ENCODE data around the gene TGM2.

DNA sequence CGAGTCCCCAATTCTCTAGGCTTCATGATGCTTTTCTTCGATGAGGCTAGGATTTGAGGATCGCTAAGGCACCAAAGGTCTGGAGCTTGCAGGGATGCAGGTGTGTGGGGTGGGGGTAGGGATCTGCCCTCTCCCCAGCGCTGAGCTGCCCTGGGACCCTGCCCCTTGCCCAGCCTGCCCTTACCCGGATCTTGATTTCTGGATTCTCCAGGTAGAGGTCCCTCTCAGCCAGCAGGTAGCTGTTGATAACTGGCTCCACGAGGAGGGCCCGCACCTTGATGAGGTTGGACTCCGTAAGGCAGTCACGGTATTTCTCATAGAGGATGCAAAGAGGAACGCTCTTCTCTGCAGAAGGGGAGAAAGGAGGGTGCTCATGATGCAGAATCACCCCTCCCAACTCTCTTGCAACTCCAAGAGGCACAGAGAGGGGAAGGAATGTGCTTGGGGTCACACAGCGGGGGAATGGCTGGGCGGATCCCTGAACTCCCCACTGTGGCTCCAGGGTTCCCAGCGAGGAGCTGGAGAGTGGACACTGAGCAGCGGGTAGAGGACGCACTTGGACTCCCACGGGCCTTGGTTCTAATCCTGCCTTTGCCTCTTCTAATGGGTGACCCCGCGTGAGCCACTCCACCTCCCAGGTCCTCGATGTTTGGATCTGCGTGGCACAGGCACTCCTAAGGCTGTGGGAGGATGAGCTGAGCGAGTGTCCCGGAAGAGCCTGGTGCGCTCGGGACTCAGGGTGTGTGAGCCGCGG lies 32.7 kb downstream of the TGM2 start:
- TF ChIP-seq CTCF (IDR thresholded peaks at IDR 0.05; ENCODE audit: low read length) (no peak), EZH2 (optimal IDR thresholded peaks at IDR 0.05; ENCODE audit: low read depth, low read length) (no peak)
